Memory B cell (primary cell): Measurements from ENCODE around the gene NAALADL2.

Source experiments
- ATAC-seq: fragments of 150-1000 bp; cut with Tn5 transposase; 2 replicates; pipeline ENCODE4 v1.10.0; 2021; ENCODE audit warnings: low read depth, mild to moderate bottlenecking, moderate library complexity
- DNase-seq, 2 donors: peaks; one replicate each; pipeline ENCODE4 v3.0.0; 2022; ENCODE audit warnings: low spot score in 2 of 2
- H3K27ac Mint-ChIP-seq: one replicate; pipeline ENCODE4 v1.8.0; 2022; ENCODE audit warnings: mild to moderate bottlenecking, moderate library complexity, mixed read lengths
- H3K27me3 Mint-ChIP-seq: one replicate; pipeline ENCODE4 v1.8.0; 2022; ENCODE audit warnings: mixed read lengths
- H3K36me3 Mint-ChIP-seq: one replicate; pipeline ENCODE4 v1.8.0; 2022; ENCODE audit warnings: mild to moderate bottlenecking, mixed read lengths
- H3K4me1 Mint-ChIP-seq: one replicate; pipeline ENCODE4 v1.8.0; 2022; ENCODE audit warnings: mixed read lengths
- H3K4me3 Mint-ChIP-seq: one replicate; pipeline ENCODE4 v1.8.0; 2022; ENCODE audit warnings: mild to moderate bottlenecking, moderate library complexity, mixed read lengths
- H3K9me3 Mint-ChIP-seq: one replicate; pipeline ENCODE4 v1.8.0; 2022; ENCODE audit warnings: mixed read lengths

The NAALADL2 gene

DNA sequence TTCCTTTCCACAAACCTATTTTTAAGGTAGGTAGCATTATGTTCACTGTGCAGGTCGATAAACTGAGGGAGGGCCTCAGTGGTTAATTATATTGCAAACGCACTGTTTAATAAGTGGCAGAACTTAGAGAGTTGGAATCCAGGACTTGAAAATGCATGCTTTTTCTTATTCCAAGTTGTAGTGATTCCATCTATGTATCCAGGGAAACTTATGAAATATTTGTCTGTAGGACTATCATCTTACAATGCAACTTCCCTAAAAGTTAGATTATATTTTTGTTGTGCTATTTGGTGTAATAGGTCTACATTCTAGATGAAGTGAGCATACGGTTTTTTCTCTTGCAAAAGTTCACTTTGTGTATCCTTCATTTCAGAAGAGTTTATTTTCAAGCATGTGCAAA lies 419.5 kb downstream of the NAALADL2 start:
- no peaks in the 10 kb centered on the region for H3K4me1 Mint-ChIP-seq
- no peak for DNase-seq
- no peak overlapping the region for H3K4me3 Mint-ChIP-seq
- H3K27ac Mint-ChIP-seq = no peak overlapping the region
- H3K9me3 Mint-ChIP-seq = no peaks in the 10 kb centered on the region
- H3K27me3 Mint-ChIP-seq = no peaks in the 10 kb centered on the region
- ATAC-seq = no peak
- no peaks in the 10 kb centered on the region for H3K36me3 Mint-ChIP-seq

DNA sequence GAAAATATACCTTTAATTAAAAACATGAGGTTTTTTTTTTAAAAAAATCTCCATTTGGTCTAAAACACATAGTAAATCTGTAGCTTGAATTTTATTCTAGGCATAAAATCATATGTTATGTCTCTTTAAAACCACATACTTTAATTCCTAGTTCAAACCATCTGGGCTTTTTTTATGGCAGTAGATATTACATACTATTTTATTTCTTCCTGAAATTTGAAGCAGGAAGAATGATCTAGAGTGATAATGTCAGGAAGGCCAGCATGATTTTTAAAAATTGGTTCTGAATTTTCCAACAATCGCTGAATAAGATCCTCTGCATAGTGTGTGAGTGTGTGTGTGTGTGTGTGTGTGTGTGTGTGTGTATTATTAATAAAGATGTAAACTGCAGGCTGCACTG lies 420.3 kb downstream of the NAALADL2 start:
- Mint-ChIP-seq H3K4me1 (no peaks in the 10 kb centered on the region), H3K36me3 (no peaks in the 10 kb centered on the region), H3K9me3 (no peaks in the 10 kb centered on the region), H3K27me3 (no peaks in the 10 kb centered on the region), H3K27ac (no peak overlapping the region), H3K4me3 (no peak overlapping the region)
- DNase-seq (no peak), ATAC-seq (no peak)

DNA sequence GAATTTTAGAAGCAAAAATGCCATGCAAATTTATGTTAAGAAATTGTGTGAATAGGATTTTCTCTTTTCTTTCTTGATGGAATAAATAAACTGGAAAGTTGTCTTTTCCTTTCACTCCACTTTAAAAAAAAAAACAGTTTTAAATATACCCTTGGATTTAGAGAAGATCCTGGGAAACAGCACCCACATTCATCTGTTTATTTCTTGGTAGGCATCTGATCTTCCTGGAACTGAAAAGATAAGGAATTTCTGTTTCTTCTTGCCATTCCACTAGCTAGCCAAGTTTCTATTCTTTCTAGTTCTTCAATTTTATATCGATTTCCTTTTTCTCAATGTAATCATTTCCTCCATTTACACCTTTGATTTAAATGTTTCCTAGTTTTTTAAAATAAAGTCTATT lies 420.8 kb downstream of the NAALADL2 start:
- H3K4me1 Mint-ChIP-seq = no peaks in the 10 kb centered on the region
- DNase-seq (no peak), ATAC-seq (no peak)
- no peaks in the 10 kb centered on the region for H3K9me3 Mint-ChIP-seq
- no peaks in the 10 kb centered on the region for H3K27me3 Mint-ChIP-seq
- no peak overlapping the region for H3K4me3 Mint-ChIP-seq
- no peak overlapping the region for H3K27ac Mint-ChIP-seq
- no peaks in the 10 kb centered on the region for H3K36me3 Mint-ChIP-seq

DNA sequence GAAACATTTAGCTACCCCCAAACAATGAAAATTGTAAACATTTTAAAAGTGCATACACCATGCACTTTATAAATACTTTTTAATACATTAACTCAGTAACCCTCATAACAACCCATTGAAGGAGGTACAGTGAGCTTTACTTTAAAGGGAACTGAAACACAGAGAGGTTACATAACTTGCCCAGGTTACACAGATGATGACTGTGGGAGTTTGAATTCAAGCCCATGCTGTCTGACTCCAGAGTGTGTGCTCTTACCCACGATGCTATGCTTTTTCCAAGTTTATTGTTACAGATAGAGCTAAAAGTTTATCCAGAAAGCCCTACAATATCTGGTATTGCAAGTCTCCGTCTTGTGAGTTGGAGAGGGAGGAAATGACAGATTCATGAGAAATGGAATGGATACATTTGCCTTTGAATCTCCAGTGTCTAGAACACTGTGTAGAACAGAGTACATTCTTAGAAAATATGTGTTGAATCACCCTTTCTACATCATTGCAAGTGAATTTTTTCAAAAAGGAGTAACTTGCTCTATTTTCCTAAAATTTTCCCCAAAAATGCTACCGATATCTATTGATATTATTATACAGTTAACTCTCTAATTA lies 428.3 kb downstream of the NAALADL2 start:
- H3K4me1 Mint-ChIP-seq = no peaks in the 10 kb centered on the region
- peaks cover 1% of the 10 kb centered on the region for H3K9me3 Mint-ChIP-seq
- H3K27ac Mint-ChIP-seq = no peak overlapping the region
- ATAC-seq (no peak), DNase-seq (no peak)
- H3K27me3 Mint-ChIP-seq = no peaks in the 10 kb centered on the region
- no peak overlapping the region for H3K4me3 Mint-ChIP-seq
- no peaks in the 10 kb centered on the region for H3K36me3 Mint-ChIP-seq

DNA sequence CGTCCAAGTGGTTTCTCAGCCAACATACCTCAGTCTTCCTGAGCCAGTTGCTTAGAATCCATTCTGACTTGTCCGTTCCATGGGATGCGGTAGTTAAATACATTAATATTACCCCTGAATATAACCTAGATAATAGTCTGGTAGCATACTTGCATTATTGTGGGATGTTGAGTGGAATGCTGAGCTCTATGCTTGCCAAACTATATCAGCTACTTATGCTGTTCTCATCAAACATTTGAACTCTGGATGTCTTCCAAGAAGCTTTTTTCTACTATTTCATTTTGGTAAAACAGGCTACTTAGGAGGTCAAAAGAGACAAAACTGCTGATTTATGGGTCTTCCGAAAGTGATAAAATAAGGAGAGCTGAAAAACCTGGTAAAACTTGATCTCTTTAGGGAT lies 429.5 kb downstream of the NAALADL2 start:
- Mint-ChIP-seq H3K4me3 (no peak overlapping the region), H3K36me3 (no peaks in the 10 kb centered on the region), H3K27me3 (no peaks in the 10 kb centered on the region), H3K9me3 (peaks cover 1% of the 10 kb centered on the region), H3K4me1 (no peaks in the 10 kb centered on the region), H3K27ac (no peak overlapping the region)
- no peak for DNase-seq
- ATAC-seq = no peak

DNA sequence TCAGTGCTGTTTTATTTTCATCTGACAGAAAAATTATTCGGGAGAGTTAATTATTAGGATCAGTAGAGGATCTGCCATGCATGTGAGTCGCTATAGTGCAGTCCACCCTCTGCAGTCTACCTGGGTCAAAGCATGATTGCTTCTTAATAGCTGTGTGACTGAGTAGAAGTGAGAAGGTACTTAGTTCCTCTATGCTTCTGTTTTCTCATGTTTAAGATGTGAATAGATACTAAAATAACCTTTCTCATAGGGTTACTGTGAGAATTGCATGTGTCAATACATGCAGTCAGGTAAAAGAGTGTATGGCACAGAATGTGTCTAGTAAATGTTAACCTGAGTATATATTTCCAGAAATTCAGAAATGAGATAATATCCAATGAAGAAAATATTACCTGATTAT lies 435.7 kb downstream of the NAALADL2 start:
- ATAC-seq = no peak
- H3K4me1 Mint-ChIP-seq = no peaks in the 10 kb centered on the region
- peaks cover 2% of the 10 kb centered on the region for H3K9me3 Mint-ChIP-seq
- no peak overlapping the region for H3K4me3 Mint-ChIP-seq
- no peak for DNase-seq
- no peaks in the 10 kb centered on the region for H3K27me3 Mint-ChIP-seq
- no peaks in the 10 kb centered on the region for H3K36me3 Mint-ChIP-seq
- H3K27ac Mint-ChIP-seq = no peak overlapping the region

DNA sequence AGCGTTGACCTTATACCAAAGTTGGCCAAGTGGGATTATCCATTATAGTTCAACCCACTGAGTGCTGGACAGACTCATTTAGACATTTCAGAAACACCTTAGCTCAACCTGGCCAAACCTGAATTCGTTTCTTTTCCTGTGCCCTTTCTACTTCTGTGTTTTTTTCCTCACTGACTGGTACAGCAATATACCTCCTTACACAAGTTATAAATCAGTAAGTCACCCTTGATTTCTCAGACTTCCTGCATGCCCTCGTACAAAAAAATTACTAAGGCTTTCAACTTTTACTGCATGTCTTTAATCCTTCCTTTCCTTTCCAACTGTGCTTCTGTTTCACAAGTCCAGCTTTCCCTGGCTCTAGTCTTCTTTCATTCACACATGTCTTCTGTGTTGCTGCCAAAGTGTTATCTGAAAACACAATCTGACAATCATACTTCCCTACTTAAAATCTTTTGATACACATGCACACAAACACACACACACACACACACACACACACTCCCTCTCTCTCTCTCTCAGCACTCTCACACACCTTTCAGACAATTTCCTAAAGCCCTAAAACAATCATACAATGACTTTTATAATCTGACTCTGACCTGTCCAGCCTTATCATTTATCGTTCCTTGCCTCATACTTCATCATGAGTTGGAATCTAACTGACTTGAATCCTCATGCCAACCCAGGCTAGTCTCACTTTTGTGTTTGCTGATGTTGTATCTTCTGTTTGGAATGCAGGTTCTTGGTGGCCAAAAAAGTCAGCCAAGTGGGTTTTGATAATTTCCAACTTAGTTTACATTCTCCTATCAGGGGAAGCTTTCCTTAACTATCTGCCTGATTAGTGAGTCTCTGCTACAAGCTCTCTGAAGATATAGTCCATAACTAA lies 436.4 kb downstream of the NAALADL2 start:
- Mint-ChIP-seq H3K4me1 (no peaks in the 10 kb centered on the region), H3K27me3 (no peaks in the 10 kb centered on the region), H3K4me3 (no peak overlapping the region), H3K27ac (no peak overlapping the region), H3K36me3 (no peaks in the 10 kb centered on the region), H3K9me3 (peaks cover 2% of the 10 kb centered on the region)
- ATAC-seq (no peak), DNase-seq (no peak)

DNA sequence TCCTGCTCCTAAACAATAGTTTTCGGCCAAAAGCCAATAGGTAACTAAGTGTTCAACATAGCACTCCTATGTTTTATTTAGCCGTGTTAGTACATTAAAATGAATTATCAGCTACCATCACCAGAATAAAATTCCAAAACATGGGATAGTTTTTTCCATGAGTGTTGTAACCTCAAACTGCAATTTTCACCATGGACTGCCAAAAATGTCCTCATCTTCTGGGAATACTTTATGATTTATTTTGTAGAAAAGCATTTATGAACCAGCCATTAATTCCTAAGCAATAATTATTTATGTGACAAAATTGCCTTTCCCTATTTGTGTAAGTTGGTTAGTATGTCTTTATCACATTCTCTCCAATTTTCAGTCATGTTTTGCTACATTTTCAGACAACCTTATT lies 438.1 kb downstream of the NAALADL2 start:
- no peak for DNase-seq
- Mint-ChIP-seq H3K27me3 (no peaks in the 10 kb centered on the region), H3K27ac (no peak overlapping the region), H3K4me1 (no peaks in the 10 kb centered on the region), H3K9me3 (peaks cover 3% of the 10 kb centered on the region), H3K4me3 (no peak overlapping the region), H3K36me3 (no peaks in the 10 kb centered on the region)
- ATAC-seq = no peak

DNA sequence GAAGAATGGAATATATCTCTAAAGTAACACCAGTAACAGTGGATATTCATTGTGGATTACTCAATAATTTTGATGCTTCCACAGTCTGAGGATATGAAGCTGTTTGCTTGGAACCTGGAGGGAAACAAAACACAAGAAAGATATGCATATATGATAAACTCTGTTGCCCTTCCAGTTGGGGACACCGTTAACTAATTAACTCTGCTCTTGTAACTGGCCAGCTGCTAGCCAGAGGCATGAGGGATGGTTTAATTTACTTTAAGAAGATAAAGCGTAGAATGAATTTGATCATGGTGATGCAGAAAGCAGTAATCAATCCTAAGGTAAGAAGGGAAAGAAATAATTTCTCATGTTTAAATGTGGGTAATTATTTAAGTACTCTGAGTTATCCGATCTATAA lies 442.6 kb downstream of the NAALADL2 start:
- Mint-ChIP-seq H3K27me3 (no peaks in the 10 kb centered on the region), H3K27ac (no peak overlapping the region), H3K36me3 (no peaks in the 10 kb centered on the region), H3K4me3 (no peak overlapping the region), H3K4me1 (no peaks in the 10 kb centered on the region), H3K9me3 (peaks cover 3% of the 10 kb centered on the region)
- ATAC-seq (no peak), DNase-seq (no peak)

DNA sequence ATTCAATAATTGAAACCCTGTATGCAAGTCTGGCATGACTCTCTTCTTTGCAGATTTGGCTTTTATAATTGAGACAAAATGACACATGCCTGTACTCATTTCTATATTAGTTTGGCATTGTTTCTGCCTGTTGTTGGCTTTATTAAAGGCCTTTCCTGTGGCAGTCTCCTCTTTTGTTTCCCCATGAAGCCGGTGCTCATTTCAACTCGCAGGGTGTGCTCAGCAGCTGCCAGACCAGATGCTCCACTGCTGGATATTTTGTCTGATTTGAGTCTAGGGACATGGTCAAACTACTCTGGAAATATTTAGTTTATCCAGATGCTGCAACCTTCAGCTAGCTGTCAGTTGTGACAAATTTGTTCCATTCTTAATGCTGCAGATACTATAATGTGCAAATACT lies 445.3 kb downstream of the NAALADL2 start:
- no peaks in the 10 kb centered on the region for H3K36me3 Mint-ChIP-seq
- ATAC-seq (no peak), DNase-seq (no peak)

DNA sequence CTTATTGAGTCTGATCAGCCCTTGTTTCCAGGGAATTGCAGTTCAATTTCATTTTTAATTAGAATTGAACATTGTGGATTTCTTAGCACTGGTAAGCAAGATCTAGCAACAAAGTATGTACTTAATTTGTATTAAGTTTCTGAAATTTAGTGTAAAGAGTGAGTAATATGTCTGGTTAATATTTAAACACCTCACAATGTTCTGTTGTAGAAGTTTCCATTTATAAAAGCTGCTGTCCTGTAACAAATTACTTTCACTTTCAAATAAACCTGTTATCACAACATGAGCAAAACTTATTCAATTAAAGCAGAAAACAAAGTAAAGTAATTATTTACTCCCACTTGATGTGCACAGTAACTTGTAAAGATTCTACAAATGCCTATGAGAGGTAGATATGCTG lies 448.5 kb downstream of the NAALADL2 start:
- Mint-ChIP-seq H3K9me3 (no peaks in the 10 kb centered on the region), H3K27ac (no peak overlapping the region), H3K27me3 (no peaks in the 10 kb centered on the region), H3K4me1 (no peaks in the 10 kb centered on the region), H3K36me3 (no peaks in the 10 kb centered on the region), H3K4me3 (no peak overlapping the region)
- no peak for DNase-seq
- ATAC-seq = no peak

More for the DNA sequence above, 445.3 kb downstream of the NAALADL2 start:
- Mint-ChIP-seq H3K27ac (no peak overlapping the region), H3K4me3 (no peak overlapping the region), H3K27me3 (no peaks in the 10 kb centered on the region), H3K4me1 (no peaks in the 10 kb centered on the region), H3K9me3 (peaks cover 2% of the 10 kb centered on the region)

DNA sequence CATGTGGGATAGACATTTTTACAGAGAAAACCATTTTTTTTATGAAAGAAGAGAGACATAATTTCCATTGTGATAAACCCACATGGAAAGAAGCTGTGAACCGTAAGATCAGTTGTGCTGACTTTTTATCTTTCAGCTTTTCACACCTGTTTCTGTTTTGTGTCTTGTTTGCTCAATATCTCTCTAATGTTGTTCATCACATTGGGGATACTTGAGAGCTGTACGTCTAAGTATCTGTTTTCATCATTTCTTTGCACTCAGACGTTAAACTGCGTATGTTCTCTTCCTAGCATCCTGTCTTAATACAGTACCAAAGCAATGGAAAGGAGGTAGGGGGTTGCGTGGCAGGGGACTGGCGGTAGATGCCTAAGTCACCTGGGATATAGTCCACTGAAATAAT lies 449.0 kb downstream of the NAALADL2 start:
- Mint-ChIP-seq H3K36me3 (no peaks in the 10 kb centered on the region), H3K27me3 (no peaks in the 10 kb centered on the region), H3K27ac (no peak overlapping the region), H3K4me1 (no peaks in the 10 kb centered on the region), H3K9me3 (no peaks in the 10 kb centered on the region), H3K4me3 (no peak overlapping the region)
- no peak for ATAC-seq
- DNase-seq = no peak

DNA sequence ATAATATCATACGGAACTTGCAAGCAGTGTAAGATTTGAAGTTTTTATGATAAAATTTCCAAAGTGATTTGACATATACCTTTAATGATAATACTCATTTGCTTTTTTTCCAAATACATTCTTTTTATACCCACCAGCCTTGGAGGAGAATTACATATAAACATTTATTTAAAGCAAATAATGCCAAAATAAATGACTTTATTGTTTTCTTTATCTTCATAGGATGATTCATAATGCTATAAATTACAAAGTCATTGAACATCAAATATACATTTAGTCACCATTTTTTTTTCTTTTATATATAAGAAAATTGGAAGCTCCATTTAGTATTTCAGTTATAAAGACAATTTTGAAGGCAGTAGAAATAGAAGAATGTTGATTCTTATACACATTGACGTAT lies 450.9 kb downstream of the NAALADL2 start:
- Mint-ChIP-seq H3K27ac (no peak overlapping the region), H3K27me3 (no peaks in the 10 kb centered on the region), H3K36me3 (no peaks in the 10 kb centered on the region), H3K4me1 (no peaks in the 10 kb centered on the region), H3K9me3 (no peaks in the 10 kb centered on the region), H3K4me3 (no peak overlapping the region)
- no peak for DNase-seq
- ATAC-seq = no peak

DNA sequence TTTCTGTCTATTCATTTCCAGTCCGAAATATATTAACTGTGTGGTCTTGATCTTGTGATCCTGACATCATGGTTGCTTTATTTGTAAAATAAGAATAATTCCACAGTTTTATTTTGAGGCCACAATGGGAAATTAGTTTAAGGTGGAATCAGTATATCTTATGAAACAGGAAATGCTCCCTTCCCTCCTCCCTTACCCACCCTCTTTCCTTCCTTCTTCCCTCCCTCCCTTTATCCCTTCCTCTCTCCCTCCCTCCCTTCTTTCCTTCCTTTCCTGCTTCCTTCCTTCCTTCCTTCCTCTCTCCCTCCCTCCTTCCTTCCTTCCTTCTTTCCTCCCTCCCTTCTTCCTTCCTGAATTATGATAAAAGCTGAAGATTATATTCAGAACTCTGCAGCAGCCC lies 452.3 kb downstream of the NAALADL2 start:
- Mint-ChIP-seq H3K27me3 (no peaks in the 10 kb centered on the region), H3K4me3 (no peak overlapping the region), H3K36me3 (no peaks in the 10 kb centered on the region), H3K27ac (no peak overlapping the region), H3K4me1 (no peaks in the 10 kb centered on the region), H3K9me3 (no peaks in the 10 kb centered on the region)
- no peak for DNase-seq
- ATAC-seq = no peak

DNA sequence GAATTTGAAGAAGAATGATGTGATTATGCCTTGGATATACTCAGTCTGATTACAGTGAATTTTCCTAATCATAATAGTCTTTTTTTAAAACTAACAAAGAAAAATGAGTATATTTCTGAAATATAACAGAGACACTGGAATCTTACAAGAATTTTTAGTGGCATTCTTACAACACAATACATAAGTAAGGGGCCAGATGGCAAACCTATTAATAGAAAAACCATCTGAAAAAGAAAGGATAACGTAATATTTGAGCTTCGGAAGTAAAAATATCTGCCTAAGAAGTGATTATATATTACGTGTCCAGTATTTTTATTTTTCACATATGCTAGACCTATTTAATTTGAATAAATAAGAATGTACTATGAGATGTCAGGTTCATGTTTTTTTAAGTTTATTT lies 452.8 kb downstream of the NAALADL2 start:
- H3K9me3 Mint-ChIP-seq = no peaks in the 10 kb centered on the region
- H3K4me3 Mint-ChIP-seq = no peak overlapping the region
- H3K27me3 Mint-ChIP-seq = no peaks in the 10 kb centered on the region
- no peaks in the 10 kb centered on the region for H3K4me1 Mint-ChIP-seq
- H3K36me3 Mint-ChIP-seq = no peaks in the 10 kb centered on the region
- H3K27ac Mint-ChIP-seq = no peak overlapping the region
- DNase-seq (no peak), ATAC-seq (no peak)
